HG02763 (cell line): ENCODE results near the gene LUZP1.

Source experiments
- ATAC-seq: cut with Tn5 transposase; IDR thresholded peaks from one replicate; pipeline ENCODE4 v1.9.1; 2021; ENCODE audit warnings: mild to moderate bottlenecking, moderate library complexity; ENCODE audit not compliant: unreplicated experiment

Gene LUZP1

GRCh38 chr1:23091545-23091944 is 77.1 kb downstream of the LUZP1 start:
- no peak for ATAC-seq

DNA sequence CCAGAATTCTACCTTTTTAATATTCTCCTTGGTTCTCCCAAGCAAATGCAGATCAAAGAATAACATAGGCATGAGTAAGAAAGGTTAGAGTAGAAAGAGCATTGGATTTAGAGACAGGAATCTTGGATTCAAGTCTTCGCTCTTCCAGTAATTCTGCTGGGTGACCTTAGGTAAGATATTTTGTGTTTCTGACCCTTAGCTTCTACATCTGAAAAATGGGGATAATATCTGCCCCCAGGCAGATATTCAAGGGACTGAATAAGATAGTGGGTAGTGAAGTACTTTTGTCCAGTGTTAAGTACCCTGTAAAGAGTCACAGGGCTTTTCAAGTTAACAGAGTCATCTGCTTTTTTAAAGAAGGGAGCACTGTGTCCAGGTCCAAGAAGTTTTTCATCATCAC is 78.6 kb downstream of the LUZP1 start:
- ATAC-seq = no peak

DNA sequence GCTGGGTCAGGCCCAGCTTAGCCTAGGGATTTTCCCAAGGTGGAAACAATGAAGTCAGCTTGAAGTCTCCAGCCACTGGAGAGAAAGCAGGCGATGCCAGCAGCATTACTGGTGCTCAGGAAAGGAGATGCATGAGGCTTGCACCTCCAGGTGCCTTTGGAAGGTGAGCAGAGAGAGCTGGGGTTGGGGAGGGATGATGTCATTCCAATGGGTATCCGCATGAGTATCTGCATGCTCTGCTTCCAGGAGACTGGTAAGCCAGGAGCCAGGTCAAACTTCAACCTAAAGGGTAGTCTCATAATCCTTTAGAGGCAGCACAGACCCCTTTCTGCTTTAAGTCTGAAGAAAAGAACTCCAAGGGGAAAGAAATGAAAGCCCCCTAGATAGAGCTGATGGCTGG is 80.6 kb downstream of the LUZP1 start:
- ATAC-seq = no peak

DNA sequence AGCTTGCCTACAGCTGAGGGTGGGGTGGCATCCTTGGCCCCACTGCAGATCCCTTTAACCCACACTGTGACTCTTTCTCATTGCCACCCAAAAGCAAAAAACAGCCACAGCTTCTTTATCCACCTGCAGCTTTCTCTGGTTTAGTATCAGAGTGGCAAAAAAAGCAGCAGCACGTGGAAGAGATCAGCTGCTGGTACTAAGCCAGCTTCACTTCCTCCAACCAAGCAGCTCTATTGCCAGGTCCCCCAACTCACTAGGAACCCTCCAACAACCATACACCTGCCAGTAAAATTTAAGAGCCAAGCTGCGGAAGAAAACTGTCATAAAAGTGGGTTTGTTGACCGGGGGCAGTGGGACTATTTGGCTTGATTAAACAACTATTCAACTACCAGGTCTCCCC is 83.0 kb downstream of the LUZP1 start:
- no peak for ATAC-seq

DNA sequence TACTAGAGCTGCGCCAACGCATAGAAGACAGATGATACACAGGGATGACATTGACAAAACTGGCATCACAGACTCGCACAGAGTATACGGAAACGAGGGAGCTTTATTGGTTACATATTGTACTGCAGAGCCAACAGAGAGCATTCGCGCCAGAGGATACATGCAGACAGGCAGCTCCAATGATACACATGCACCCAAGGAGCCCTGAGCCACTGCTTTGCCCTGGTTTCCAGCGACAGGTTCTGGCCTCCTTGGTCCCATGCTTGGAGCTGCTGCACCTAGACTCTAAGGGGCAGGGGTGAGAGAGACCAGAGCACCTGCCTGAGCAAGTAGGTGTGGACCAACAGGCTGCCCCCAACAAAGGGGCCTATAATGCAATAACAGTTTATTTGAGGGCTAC is 83.8 kb downstream of the LUZP1 start:
- ATAC-seq = no peak

DNA sequence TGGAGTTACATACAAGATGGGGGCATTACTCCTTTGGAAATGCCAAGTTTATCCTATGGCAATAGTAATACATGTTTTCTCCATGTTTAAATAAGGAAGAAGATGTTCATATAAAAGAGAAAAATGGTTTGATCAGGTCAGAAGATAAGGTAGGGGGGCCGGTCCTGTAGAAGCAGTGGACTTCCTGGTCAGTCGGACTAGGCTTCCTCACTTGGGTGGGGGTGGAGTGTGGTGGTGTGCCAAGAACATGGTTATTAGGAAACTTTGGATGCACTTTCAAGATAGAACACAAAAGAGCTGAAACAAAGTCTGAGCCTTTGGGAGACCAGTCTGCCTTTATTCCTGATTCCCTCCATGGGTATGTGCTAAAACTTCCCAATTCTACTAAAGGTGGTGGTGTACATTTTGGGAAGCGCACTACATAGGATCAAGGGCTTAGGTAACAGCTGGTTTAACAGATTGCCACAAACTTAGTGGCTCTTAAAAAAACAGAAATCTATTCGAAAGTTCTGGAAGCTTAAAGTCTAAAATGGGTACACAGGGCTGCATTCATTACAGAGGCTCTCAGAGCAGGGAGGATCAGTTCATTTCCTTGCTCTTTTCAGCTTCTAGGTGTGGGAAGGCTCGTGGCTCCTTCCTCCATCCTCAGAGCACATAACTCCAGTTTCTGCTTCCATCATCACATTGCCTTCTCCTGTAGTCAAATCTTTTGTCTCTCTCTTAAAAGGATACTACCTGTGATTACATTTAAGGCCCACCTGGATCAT is 84.8 kb downstream of the LUZP1 start:
- no peak for ATAC-seq

GRCh38 chr1:23081376-23081775 is 87.3 kb downstream of the LUZP1 start:
- ATAC-seq = no peak

DNA sequence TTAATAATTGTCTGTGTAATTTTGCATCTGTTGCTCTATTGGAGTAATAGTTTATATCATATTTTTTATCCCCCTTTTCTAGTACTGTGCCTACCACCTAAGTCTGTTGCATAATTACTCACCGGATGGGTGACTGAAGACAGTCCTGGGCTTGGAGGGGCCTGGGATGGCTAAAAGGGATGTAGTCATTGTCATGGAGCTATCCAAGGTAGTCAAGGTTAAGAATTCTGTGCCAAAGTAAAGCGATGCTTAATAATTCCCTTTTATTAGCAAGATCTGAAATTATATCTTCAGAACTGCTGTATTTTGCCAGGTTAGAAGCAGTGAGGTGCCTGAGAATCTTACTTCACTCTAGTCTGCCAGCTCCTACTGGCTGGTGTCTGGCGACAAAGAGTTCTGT is 87.8 kb downstream of the LUZP1 start:
- ATAC-seq = no peak

GRCh38 chr1:23079025-23079424 is 89.6 kb downstream of the LUZP1 start:
- no peak for ATAC-seq

DNA sequence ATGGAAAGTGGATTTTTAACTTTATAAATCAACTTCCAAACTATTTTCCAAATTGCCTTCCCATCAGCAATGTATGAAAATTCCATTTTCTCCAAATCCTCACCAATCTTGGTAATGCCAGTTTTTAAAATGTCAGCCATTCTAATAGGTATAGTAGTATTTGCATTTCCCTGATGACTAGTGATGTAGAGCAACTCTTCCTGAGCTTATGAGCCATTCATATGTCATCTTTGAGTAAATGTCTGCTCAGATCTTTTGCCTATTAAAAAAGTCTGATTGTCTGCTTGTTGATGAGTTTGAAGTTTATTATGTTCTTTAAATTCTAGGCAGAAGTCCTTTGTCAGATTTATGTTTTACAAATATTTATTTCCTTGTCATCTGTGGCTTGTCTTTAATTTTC is 94.6 kb downstream of the LUZP1 start:
- ATAC-seq = no peak

DNA sequence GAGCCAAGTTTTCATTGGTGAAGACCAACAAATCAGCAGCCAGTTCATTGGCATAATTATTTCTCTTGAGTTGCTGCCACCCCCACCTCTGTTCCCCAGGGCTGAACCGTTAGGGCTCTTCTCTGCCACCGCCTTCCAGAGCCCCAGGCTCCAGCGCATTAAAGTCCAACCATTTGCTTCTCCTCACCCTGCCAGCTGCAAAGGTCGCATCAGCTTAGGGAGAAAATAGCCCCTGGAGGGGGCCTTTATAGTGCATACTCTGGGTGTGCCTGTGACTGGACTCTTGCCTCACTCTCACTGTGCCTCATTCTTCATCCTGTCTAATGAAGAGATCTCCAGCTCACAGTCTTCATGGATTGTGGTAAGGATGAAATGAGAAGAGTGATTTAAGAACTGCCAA is 99.0 kb downstream of the LUZP1 start:
- ATAC-seq = no peak

- ATAC-seq = no peak
Observed at GRCh38 chr1:23069149-23069548, 99.5 kb downstream of the LUZP1 start.

DNA sequence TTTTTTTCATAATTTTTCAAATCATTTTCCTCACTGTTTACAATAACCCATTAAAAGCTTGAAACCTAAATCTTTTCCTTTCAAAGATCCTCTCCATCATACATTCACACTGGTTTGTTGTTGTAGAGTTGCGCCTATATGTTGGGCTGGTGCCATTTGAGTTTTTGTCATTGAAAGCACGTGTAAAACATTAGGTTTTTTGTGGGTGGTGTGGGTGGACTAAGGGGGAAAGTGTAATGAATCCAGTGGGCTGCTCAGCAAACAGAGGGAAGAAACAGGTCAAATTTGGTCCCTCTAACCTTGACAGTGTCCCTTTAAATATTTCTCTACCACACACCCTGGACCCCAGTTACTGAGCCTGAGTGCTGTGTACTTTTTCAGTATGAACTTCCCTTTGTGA is 102.6 kb downstream of the LUZP1 start:
- ATAC-seq = no peak

DNA sequence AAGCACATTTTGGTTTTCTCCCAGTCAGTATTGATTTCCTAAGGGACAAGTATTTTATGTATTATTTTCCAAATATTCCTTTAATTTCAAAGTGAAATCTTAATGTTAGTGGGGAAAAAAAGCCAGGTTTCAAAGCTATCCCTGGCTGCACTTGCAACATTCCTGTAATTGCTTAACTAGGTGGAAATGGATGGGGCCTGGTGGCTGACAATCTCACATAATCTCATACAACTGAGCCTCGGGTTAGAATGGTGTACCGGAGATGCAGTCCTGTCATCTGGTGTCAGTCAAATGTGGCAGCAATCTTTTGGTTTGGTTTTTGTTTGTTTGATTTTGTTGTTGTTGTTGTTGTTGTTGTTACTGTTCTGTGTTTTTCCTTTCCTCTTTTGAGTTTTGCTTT is 103.3 kb downstream of the LUZP1 start:
- no peak for ATAC-seq

DNA sequence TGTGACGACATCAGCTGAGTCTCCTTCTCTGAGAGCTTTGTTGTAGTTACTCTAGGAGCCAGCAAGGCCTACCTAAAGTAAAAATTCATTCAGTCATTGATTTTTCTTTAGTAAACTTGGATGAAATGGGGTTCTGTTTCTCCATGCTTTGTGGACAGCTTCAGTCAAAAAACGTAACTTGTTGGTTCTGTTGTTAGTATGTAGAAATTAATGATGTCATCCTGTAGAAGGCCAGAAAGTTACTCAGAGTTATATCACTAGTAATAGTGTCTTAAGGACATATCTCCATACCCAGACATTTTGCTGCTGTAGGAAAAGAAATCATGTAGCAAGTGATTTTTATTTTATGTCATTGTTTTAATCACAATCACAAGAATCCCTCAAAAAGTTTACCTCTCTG is 106.4 kb downstream of the LUZP1 start:
- no peak for ATAC-seq

GRCh38 chr1:23057301-23057700 is 111.4 kb downstream of the LUZP1 start:
- no peak for ATAC-seq

DNA sequence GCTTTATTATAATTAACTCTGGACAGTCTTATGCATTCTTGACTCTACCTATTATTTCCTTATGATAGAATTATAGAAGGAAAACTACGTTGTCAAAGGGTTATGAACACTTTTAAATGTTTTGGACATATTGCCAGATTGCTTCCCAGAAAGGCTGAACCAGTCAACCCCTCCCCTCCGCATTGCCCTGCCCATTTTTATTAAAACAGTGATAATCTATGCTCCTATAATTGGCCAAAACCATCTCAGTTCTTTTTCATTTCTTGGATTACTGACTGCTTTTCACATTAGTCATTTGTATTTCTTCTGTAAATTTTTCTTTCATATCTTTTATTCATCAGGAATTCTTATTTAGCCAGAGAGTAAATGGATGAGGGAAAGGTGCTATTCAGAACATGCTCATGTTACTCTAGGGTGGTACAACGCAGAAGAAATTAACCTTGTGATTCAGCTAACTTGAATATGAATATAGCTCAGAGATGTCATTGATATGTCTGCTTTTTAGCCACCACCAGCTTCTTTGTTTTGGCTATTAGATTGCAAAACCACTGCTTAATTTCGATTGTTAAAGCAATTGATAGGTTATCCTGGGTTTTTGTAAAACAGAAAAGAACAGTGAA is 117.3 kb downstream of the LUZP1 start:
- ATAC-seq = no peak

GRCh38 chr1:23050201-23050600 is 118.5 kb downstream of the LUZP1 start:
- no peak for ATAC-seq

GRCh38 chr1:23044035-23044434 is 124.6 kb downstream of the LUZP1 start:
- no peak for ATAC-seq

GRCh38 chr1:23040509-23040908 is 128.1 kb downstream of the LUZP1 start:
- no peak for ATAC-seq

DNA sequence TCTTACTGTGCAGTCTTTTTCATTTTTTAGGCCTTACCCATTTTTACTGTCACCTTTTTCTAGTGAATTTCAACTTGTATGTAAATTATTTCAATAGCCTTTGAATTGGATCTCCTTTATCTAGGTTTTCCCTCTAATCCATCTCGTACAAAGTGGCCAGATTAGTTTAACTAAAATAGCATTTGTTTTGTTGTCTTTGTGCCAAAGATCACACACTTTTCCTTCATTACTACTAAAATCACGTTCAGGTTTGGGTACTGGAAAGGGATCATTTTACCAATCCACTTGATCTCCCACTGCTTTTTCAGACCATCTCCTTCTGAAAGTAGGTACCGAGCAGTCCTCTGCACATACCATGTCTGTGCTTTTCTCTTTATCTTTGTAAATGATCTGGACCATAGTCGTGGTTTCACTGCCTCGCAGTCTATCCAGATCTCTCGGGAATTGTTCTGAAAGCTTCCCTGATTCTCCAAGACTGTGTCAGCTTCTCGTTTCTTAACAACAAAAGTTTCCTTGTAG is 129.3 kb downstream of the LUZP1 start:
- no peak for ATAC-seq

GRCh38 chr1:23037081-23037740 is 131.4 kb downstream of the LUZP1 start:
- ATAC-seq = no peak
